ENCODE data around the gene LRRC1.

The LRRC1 gene

GRCh38 chr6:53918854-53919510 is 124.2 kb downstream of the LRRC1 start:
- no peak overlapping the region for H3K27ac ChIP-seq
- CTCF ChIA-PET: interaction anchor here (0.7 kb wide), 2 partner anchors 14 to 425 kb away, joined by 4 to 5 read pairs; no protein-coding TSS in a partner anchor
- POLR2A ChIA-PET (ENCODE audit: low non-redundant PET): no interaction called here
- TF ChIP-seq CTCF (conservative IDR thresholded peaks at IDR 0.05; ENCODE audit: low read depth): no peak
- no peak for DNase-seq (ENCODE audit: low spot score)

- ChIA-PET CTCF (interaction anchor here (0.7 kb wide), 1 partner anchor 426 kb away, joined by 5 read pairs; no protein-coding TSS in a partner anchor), POLR2A (ENCODE audit: low non-redundant PET) (no interaction called here)
- no peak overlapping the region for H3K27ac ChIP-seq
- no peak for TF ChIP-seq CTCF (conservative IDR thresholded peaks at IDR 0.05; ENCODE audit: low read depth)
- DNase-seq (ENCODE audit: low spot score): no peak
Observed at GRCh38 chr6:53919881-53920360, 125.1 kb downstream of the LRRC1 start.

GRCh38 chr6:53920881-53921280 is 126.1 kb downstream of the LRRC1 start:
- H3K27ac ChIP-seq: no peak overlapping the region
- ChIA-PET CTCF (no interaction called here), POLR2A (ENCODE audit: low non-redundant PET) (no interaction called here)
- no peak for TF ChIP-seq CTCF (conservative IDR thresholded peaks at IDR 0.05; ENCODE audit: low read depth)
- DNase-seq (ENCODE audit: low spot score): no peak

- ChIA-PET CTCF (no interaction called here), POLR2A (ENCODE audit: low non-redundant PET) (no interaction called here)
- H3K27ac ChIP-seq: no peak overlapping the region
Observed at GRCh38 chr6:53921639-53922038, 126.8 kb downstream of the LRRC1 start.

GRCh38 chr6:53922539-53922981 is 127.8 kb downstream of the LRRC1 start:
- no peak for DNase-seq (ENCODE audit: low spot score)
- ChIA-PET CTCF (interaction anchor here (0.6 kb wide), 1 partner anchor 65 kb away, joined by 7 read pairs; no protein-coding TSS in a partner anchor), POLR2A (ENCODE audit: low non-redundant PET) (no interaction called here)
- no peak for TF ChIP-seq CTCF (conservative IDR thresholded peaks at IDR 0.05; ENCODE audit: low read depth)
- no peak overlapping the region for H3K27ac ChIP-seq

More at GRCh38 chr6:53921639-53922038, 126.8 kb downstream of the LRRC1 start:
- no peak for TF ChIP-seq CTCF (conservative IDR thresholded peaks at IDR 0.05; ENCODE audit: low read depth)
- DNase-seq (ENCODE audit: low spot score): no peak

- DNase-seq (ENCODE audit: low spot score): no peak
- TF ChIP-seq CTCF (conservative IDR thresholded peaks at IDR 0.05; ENCODE audit: low read depth): no peak
- CTCF ChIA-PET: no interaction called here
- POLR2A ChIA-PET (ENCODE audit: low non-redundant PET): no interaction called here
- H3K27ac ChIP-seq: no peak overlapping the region
Observed at GRCh38 chr6:53924277-53924676, 129.5 kb downstream of the LRRC1 start.
